ENCODE data around the gene CLEC4F.

Gene CLEC4F

GRCh38 chr2:70828914-70829824 lies 8.8 kb upstream of the CLEC4F start:
- TF ChIP-seq CTCF (IDR thresholded peaks at IDR 0.05; ENCODE audit: extremely low read depth, insufficient read depth, missing control alignments): no peak
- in situ Hi-C loops (cut with MboI; ENCODE audit: low pct_unique_long_range_greater_than_20kb, low sequenced_read_pairs, unreplicated experiment): no loop called here
- DNase-seq (ENCODE audit: low spot score): no peak

- no peak for DNase-seq (ENCODE audit: low spot score)
- no peak for TF ChIP-seq CTCF (IDR thresholded peaks at IDR 0.05; ENCODE audit: extremely low read depth, insufficient read depth, missing control alignments)
- in situ Hi-C loops (cut with MboI; ENCODE audit: low pct_unique_long_range_greater_than_20kb, low sequenced_read_pairs, unreplicated experiment): no loop called here
Observed at GRCh38 chr2:70828115-70828514, 7.7 kb upstream of the CLEC4F start.

GRCh38 chr2:70827388-70827787 lies 7.0 kb upstream of the CLEC4F start:
- DNase-seq (ENCODE audit: low spot score): no peak
- in situ Hi-C loops (cut with MboI; ENCODE audit: low pct_unique_long_range_greater_than_20kb, low sequenced_read_pairs, unreplicated experiment): no loop called here
- TF ChIP-seq CTCF (IDR thresholded peaks at IDR 0.05; ENCODE audit: extremely low read depth, insufficient read depth, missing control alignments): no peak

GRCh38 chr2:70826696-70827350 lies 6.4 kb upstream of the CLEC4F start:
- in situ Hi-C loops (cut with MboI; ENCODE audit: low pct_unique_long_range_greater_than_20kb, low sequenced_read_pairs, unreplicated experiment): no loop called here
- no peak for TF ChIP-seq CTCF (IDR thresholded peaks at IDR 0.05; ENCODE audit: extremely low read depth, insufficient read depth, missing control alignments)
- no peak for DNase-seq (ENCODE audit: low spot score)

GRCh38 chr2:70823249-70823648 lies 2.9 kb upstream of the CLEC4F start:
- TF ChIP-seq CTCF (IDR thresholded peaks at IDR 0.05; ENCODE audit: extremely low read depth, insufficient read depth, missing control alignments): no peak
- in situ Hi-C loops (cut with MboI; ENCODE audit: low pct_unique_long_range_greater_than_20kb, low sequenced_read_pairs, unreplicated experiment): no loop called here
- DNase-seq (ENCODE audit: low spot score): no peak

GRCh38 chr2:70822843-70823242 lies 2.4 kb upstream of the CLEC4F start:
- no peak for TF ChIP-seq CTCF (IDR thresholded peaks at IDR 0.05; ENCODE audit: extremely low read depth, insufficient read depth, missing control alignments)
- in situ Hi-C loops (cut with MboI; ENCODE audit: low pct_unique_long_range_greater_than_20kb, low sequenced_read_pairs, unreplicated experiment): no loop called here
- no peak for DNase-seq (ENCODE audit: low spot score)
